HG02642 (cell line): ENCODE measurements around the gene ZNF776.
A peak's percentile ranks its signal among the peaks of the same experiment; 100 is the strongest.
"Not testable (repeated sequence)": the region's sequence is repeated elsewhere in the genome, so short reads cannot be mapped to it uniquely, and the experiment has no call there.

ENCODE experiments used
- ATAC-seq: cut with Tn5 transposase; IDR thresholded peaks from one replicate; pipeline ENCODE4 v1.9.1; 2021; ENCODE audit warnings: mild to moderate bottlenecking; ENCODE audit not compliant: unreplicated experiment, poor library complexity

ZNF776 gene

DNA sequence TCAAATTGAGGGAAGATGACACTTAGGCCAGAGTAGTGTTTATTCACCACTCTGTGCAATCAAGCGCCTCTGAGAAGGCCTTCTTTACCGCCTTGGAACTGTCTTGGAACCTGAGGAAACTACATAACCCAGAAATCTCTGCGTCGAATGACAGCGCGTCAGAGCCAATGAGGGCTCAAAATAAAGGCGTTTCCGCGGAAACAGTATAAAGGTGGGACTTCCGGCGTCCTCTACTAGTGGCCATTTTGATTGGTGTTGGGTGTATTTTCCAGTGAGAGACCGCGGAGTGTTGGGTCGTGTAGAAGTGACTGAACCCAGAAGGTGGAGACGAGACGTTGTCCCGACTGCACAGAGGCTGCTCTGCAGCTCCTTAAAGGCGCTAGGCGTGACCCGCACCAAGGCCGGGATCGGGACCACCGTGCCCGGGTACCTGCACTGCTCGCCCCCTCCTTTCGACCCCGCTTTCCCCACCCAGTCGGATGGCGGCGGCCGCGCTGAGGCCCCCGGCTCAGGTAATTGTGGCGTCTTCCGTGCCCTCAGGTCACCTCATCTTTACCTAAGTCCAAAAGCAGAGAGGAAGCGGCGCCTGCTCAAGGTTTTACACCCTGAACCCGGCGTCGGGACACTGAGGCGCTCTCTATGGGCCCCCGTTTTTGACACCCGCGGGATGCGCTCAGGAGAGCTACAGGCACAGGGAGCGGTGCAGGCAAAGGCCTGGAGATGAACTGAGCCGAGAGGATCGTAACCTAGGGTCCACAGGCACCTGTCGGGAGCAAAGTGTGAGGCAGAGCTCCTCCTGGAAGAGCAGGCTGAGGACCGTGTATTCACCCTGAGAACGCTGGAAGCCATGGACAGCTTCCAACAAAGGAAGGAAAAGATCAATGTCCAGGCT is at the start of gene ZNF776:
TSS of gene ZNF776 (plus strand) at position 236 of the 892 bp plus-strand sequence. CDS start at position 480, 244 bp downstream.
- peak; percentile 97 for ATAC-seq

DNA sequence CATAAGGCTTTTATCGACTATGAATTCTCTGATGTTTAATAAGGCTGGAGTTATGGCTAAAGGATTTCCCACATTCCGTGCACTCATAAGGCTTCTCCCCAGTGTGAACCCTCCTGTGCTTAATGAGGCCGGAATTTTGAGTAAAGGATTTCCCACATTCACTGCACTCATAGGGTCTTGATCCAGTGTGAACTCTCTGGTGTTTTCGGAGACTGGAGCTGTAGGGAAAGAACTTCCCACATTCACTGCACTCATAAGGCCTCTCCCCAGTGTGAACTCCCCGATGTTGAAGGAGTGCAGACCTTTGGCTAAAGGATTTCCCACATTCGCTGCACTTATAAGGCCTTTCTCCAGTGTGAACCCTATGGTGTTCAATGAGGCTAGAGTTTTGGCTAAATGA is 45.0 kb upstream of the ZNF776 start:
- no peak for ATAC-seq

GRCh38 chr19:57706346-57706745 is 40.3 kb upstream of the ZNF776 start:
- no peak for ATAC-seq

DNA sequence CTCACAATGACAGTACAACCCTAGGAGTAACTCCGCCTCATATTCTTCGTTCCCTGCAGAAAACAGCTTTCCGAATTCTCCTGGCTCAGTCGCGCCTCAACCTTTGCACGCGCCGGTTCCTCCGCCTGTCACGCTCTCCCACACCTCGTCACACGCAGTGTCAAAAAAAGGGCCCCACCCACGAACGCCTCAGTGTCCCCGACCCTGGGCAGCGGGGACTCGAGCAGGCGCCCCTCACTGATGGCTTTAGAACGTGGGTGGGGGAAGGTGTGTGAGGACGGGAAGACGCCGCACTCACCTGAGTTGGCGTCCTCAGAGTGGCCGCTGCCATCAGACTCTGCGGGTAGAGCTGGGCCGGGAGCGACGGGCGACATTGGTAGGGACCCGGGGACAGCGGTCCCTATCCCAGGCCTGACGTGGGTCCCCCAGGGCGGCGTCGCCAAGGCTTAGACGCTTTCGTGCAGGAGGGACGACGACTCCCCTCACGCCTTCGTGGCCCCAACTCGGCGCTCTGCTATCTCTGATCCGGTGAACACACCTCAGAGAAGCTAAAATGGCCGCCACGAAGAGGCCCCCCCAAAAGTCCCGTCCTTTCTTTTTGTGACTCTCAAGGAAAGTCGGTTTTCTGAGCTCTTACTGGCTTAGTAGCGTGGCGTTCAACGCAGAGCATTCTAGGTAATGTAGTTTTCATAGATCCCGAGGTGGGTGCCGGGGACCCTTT is 37.8 kb upstream of the ZNF776 start, which contains the start of gene ZNF154:
TSS of gene ZNF154 (minus strand) at position 564 of the 721 bp plus-strand sequence. CDS start at position 331, 233 bp downstream.
- no peak for ATAC-seq

DNA sequence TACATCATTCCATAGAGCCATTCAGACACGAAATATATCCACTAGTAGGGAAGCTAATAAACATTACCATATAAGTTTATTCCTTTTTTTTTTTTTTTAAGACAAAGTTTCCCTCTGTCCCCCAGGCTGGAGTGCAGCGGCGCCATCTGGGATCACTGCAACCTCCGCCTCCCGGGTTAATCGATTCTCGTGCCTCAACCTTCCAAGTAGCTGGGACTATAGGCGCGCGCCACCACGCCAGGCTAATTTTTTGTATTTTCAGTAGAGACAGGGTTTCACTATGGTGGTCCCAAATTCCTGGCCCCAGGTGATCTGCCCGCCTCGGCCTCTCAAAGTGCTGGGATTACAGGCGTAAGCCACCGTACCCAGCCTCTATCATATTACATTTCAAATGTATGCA is 37.0 kb upstream of the ZNF776 start:
- no peak for ATAC-seq

DNA sequence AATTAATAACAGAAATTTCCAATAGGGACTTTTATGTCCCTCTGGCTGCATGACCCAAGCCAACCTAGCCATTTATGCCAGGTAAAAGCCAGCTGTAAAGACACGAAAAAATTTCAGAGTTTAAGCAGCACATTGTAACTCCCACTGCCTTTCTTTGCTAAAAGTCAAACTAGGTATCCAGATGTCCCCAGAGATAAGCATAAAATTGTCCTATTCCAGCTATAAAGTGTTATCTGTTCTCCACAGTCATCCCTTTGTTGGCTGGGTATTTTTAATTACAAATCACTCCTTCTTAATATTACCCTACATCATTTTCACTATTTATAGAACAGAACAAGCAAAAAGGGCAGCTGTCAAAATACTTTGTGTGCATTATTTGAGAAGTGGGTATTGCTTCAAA is 34.4 kb upstream of the ZNF776 start:
- no peak for ATAC-seq

DNA sequence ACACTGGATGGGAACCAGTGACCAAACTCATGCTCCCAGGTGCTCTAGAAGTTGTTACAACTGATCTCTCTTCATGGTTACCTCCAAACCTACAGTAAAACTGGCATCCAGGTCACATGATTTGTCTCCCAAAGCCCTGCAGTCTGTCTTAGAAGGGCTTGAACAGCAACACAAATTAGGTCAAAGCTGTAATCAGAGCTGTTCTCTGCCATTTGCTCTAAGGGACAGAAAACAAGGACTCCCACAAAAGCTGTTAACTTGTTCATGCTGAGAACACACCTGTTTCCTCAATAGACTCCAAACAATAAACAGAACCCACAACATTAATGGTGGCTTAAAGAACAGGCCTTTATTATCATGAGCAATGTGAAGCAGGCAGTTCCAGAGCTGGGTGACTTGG is 27.2 kb upstream of the ZNF776 start:
- no peak for ATAC-seq

DNA sequence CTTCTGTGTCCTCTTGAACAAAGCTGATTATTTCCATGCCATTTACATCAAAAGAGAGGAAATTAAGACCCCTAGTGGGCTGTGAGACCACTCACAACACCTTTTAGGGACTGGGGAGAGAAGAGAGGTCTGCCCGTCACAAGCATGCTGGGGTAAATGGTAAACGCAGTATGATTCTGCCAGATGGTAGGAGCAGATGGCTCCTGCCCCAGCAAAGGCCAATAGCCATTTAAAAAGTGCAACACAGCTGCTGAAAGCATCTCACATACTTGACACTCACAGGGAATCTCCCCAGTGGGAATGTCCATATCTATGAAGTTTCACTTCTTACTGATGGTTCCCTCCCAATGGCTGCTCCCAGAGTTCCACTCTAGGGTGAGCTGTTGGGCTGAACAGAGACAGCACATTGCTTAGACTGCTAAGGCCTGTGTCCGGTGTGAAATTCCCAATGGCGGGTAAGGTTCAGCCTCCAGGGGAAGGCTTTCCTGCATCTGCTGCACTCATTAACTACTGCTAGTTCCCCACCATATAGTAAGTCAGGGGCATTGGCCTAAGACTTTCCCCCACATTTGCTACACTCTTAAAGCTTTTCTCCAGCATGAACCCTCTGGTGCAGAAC is 26.6 kb upstream of the ZNF776 start:
- ATAC-seq = no peak

- no peak for ATAC-seq
These were observed 25.7 kb upstream of the ZNF776 start for GRCh38 chr19:57720878-57721277.

- not testable (repeated sequence) for ATAC-seq
These were observed 8.3 kb upstream of the ZNF776 start for GRCh38 chr19:57738320-57738719.

GRCh38 chr19:57738770-57739169 is 7.8 kb upstream of the ZNF776 start:
- not testable (repeated sequence) for ATAC-seq

DNA sequence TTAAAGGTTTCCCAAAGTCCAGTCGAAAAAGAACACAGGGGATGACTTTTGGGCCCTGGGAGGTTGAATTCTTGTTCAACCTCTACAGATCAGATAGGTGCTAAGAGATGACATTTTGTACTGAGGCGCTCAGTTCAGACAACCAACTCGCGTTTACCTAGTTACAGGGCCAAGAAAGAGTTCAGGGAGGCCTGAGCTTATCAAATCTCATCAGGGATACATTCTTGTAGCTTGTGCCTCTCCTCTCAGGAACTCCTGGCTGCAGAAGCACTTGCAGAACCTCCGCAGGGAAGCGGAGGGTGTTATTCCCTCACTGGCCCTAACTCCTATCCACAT is 825 bp downstream of the ZNF776 start:
- ATAC-seq = no peak

GRCh38 chr19:57748029-57748428 is 1.4 kb downstream of the ZNF776 start:
- ATAC-seq = no peak

- no peak for ATAC-seq
These were observed 7.6 kb downstream of the ZNF776 start for GRCh38 chr19:57754091-57754673.

- ATAC-seq = no peak
These were observed 8.4 kb downstream of the ZNF776 start for GRCh38 chr19:57755031-57755430.

DNA sequence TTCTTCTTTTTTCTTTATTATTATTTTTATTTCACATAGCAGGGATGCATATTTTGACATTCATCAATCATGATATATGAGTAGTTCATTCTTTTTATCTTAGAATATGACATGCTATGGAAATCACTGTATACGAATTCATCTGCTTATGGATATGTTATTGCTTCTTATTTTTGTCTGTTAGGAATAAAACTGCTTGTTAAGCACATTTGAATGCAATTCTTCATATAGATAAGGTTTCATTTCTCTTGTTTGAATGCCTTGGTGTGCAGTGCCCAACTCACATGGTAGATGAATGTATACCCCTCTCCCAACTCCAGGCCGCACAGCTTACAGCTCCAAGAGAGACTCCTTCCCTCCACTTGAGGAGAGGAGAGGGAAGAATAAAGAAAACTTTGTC is 11.3 kb downstream of the ZNF776 start:
- no peak for ATAC-seq

DNA sequence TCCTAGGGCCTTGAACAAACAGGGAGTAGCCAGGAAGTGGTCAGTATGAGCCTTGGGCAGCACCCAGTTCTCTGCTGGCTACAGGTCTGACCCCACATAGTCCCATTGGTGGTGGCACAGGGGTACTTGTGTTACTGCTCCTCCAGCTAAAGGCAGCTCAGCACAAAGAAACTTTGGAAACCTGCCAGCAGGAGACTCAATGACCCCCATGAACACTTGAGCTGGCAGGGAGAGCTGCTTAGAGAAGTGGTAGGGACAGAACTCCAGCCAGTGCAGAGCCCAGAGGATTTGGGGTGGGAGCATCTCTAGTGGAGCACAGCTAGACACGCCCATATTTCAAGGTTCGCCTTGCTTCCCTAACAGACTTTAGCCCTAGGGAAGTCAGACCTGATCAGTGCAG is 12.5 kb downstream of the ZNF776 start:
- ATAC-seq = no peak

DNA sequence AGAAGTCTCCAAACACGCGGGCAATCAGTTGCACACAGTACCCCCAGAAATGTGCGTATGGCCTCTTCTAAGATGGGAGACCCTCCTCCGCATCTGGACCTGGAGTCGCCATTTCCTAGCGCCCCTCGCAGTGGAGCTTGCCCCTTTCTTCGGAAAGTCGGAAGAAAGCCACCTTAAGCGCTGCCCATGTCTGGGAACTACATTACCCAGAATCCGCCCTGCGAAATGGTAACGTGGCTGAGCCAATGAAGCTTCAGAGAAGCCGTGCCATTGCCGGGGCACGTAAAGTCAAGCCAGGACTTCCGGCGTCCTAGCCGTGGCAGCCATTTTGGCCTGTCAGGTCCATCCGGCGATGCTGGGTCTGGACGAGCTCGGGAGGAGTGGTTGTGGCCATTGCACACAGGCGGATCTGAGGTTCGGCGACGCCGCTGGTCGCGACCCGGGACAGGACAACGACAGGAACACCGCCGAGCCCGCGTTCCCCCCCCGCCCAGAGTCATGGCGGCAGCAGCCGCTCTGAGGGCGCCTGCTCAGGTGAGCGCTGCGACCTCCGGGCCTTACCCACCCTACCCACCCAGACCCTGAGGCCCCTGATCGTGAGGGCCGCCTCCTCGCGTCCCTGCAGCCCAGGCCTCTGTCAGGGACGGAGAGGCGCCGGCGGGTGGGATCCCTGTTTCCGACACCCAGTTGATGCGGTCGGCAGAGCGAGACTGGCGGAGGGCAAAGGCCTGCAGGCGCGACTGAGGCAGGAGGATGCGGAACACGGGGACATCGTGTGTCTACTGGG is 22.9 kb downstream of the ZNF776 start, which contains the start of gene ZNF586:
TSS of gene ZNF586 (plus strand) at position 332 of the 787 bp plus-strand sequence. CDS start at position 499, 167 bp downstream.
- peak; percentile 97 for ATAC-seq

DNA sequence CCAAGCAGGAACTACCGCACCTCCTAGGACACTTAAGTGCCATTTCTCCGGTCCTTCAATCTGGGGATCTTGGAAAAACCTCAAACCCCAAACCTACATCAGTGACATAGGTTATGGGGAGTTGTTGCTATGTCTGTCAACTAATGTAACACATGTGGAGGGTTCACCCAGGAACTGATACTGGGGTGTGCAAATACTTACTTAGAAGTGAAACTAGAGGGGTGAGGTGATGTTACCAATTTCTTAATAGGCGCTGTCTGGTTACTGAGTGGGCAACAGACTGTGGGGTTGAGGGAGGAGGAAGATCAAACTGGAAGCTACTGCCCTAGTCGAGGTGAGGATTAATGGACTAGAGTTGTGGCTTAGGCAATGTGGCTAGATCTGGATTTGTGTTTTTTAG is 24.8 kb downstream of the ZNF776 start:
- ATAC-seq = no peak

GRCh38 chr19:57773488-57773887 is 26.9 kb downstream of the ZNF776 start:
- ATAC-seq = no peak
